ENCODE data around the gene SLC35F6. TPM values are rescaled to one million over a fixed set of nuclear protein-coding genes. Genes with fewer than 3 reads are reported as not detected.

The SLC35F6 gene
- total and polyA plus RNA-seq, 9 of the 15 experiments (the other 6 are each of a cell fraction or from before 2014, with no cell fraction given), result 11.9 to 47.3 (median 22.5) TPM

DNA sequence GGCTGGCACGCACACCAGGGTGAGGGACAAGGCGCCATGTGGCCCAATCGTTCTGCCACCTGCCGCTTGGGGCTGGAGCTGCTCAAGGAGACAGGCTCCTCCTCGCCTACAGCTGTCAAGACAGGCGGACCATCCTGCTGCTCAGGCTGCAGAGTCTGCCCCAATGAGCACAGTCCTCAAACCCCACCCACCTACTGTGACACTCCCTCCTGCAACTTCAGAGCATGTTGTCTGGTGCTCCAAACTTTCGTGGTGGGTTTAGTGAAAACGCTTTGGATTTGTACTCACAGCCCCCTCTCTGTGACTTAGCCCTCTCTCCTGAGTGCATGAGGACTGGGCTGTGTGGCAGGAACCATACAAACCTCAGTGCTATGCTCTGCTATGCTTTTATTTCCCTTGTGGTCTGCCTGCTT is 23.2 kb upstream of the SLC35F6 start (continued):
- TF ChIP-seq, protein P1, sequence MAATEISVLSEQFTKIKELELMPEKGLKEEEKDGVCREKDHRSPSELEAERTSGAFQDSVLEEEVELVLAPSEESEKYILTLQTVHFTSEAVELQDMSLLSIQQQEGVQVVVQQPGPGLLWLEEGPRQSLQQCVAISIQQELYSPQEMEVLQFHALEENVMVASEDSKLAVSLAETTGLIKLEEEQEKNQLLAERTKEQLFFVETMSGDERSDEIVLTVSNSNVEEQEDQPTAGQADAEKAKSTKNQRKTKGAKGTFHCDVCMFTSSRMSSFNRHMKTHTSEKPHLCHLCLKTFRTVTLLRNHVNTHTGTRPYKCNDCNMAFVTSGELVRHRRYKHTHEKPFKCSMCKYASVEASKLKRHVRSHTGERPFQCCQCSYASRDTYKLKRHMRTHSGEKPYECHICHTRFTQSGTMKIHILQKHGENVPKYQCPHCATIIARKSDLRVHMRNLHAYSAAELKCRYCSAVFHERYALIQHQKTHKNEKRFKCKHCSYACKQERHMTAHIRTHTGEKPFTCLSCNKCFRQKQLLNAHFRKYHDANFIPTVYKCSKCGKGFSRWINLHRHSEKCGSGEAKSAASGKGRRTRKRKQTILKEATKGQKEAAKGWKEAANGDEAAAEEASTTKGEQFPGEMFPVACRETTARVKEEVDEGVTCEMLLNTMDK (IDR thresholded peaks at IDR 0.05; ENCODE audit: borderline replicate concordance, insufficient read depth, low read depth, low read length, poor library complexity, severe bottlenecking), result peak; percentile 68
- TF ChIP-seq, protein P2, sequence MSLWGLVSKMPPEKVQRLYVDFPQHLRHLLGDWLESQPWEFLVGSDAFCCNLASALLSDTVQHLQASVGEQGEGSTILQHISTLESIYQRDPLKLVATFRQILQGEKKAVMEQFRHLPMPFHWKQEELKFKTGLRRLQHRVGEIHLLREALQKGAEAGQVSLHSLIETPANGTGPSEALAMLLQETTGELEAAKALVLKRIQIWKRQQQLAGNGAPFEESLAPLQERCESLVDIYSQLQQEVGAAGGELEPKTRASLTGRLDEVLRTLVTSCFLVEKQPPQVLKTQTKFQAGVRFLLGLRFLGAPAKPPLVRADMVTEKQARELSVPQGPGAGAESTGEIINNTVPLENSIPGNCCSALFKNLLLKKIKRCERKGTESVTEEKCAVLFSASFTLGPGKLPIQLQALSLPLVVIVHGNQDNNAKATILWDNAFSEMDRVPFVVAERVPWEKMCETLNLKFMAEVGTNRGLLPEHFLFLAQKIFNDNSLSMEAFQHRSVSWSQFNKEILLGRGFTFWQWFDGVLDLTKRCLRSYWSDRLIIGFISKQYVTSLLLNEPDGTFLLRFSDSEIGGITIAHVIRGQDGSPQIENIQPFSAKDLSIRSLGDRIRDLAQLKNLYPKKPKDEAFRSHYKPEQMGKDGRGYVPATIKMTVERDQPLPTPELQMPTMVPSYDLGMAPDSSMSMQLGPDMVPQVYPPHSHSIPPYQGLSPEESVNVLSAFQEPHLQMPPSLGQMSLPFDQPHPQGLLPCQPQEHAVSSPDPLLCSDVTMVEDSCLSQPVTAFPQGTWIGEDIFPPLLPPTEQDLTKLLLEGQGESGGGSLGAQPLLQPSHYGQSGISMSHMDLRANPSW (CRISPR knock-in tag; IDR thresholded peaks at IDR 0.05), result no peak
- TF ChIP-seq, protein P3, sequence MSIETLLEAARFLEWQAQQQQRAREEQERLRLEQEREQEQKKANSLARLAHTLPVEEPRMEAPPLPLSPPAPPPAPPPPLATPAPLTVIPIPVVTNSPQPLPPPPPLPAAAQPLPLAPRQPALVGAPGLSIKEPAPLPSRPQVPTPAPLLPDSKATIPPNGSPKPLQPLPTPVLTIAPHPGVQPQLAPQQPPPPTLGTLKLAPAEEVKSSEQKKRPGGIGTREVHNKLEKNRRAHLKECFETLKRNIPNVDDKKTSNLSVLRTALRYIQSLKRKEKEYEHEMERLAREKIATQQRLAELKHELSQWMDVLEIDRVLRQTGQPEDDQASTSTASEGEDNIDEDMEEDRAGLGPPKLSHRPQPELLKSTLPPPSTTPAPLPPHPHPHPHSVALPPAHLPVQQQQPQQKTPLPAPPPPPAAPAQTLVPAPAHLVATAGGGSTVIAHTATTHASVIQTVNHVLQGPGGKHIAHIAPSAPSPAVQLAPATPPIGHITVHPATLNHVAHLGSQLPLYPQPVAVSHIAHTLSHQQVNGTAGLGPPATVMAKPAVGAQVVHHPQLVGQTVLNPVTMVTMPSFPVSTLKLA (conservative IDR thresholded peaks at IDR 0.05), result 0 out of 4 replicates have a peak, but pooled peaks of 1 of the 2 experiments have one; percentile 30

All from K562 (cell line).